AG10803 (cell line): ENCODE results near the gene RGL2.
"Not testable (repeated sequence)": the region's sequence is repeated elsewhere in the genome, so short reads cannot be mapped to it uniquely, and the experiment has no call there.

Source experiments
- DNase-seq: peaks from one replicate; pipeline ENCODE4 v3.0.0; 2010; ENCODE audit warnings: low read depth
- H3K4me3 ChIP-seq: 2 replicates; pipeline ENCODE4 v1.5.1; 2011; ENCODE audit warnings: mild to moderate bottlenecking, low read length, control low read depth
- CTCF ChIP-seq: conservative IDR thresholded peaks from 2 replicates; pipeline ENCODE4 v1.5.1; 2011; ENCODE audit warnings: mild to moderate bottlenecking, low read length, control low read depth, inconsistent platforms

RGL2 gene

DNA sequence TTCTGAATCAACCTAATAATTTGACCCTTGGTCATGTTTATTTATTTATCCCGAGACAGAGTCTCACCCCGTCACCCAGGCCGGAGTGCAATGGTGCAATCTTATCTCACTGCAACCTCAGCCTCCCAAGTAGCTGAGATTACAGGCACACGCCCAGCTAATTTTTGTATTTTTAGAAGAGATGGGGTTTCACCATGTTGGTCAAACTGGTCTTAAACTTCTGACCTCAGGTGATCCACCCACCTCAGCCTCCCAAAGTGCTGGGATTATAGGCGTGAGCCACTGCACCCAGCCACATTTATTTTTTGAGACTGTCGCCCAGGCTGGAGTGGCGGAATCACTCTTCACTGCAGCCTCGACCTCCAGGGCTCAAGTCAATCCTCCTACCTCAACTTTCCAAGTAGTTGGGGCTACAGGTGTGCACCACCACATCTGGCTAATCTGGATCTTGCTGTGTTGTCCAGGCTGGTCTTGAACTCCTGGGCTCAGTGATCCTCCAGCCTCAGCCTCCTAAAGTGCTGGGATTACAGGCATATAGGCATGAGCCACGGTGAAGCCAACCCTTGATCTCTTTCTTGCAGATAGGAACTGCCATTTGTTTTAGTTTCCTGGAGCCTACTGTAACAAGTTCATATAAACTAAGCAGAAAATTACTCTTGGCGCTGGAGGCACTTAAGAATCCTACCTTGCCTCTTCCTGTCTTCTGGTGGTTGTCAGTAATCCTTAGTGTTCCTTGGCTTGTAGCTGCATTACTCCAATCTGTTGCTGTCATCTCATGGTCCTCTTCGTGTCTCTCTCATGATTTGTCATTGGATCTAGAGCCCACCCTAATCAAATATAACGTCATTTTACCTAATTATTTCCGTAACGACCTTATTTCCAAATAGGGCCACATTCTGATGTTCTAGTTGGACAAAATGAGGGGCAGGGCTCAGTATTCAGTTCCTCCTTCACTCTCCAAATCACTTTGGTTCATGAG, 24.5 kb downstream of the RGL2 start:
- no peak for DNase-seq
- no peak for TF ChIP-seq CTCF
- peak overlapping the region; percentile 96 for H3K4me3 ChIP-seq

- no peak for TF ChIP-seq CTCF
- H3K4me3 ChIP-seq = peak overlapping the region; percentile 96
- DNase-seq = no peak
Measured at GRCh38 chr6:33273129-33273923, 25.4 kb downstream of the RGL2 start.

GRCh38 chr6:33272275-33273128, 26.2 kb downstream of the RGL2 start:
- DNase-seq = peak; percentile 8
- H3K4me3 ChIP-seq = peak overlapping the region; percentile 96
- no peak for TF ChIP-seq CTCF

- no peak for TF ChIP-seq CTCF
- peak within 1 kb of the TSS; percentile 96 for H3K4me3 ChIP-seq
- DNase-seq = peak; percentile 99
Measured at GRCh38 chr6:33271468-33272274, 27.1 kb downstream of the RGL2 start, which contains the start of the genes RPS18 and VPS52. RPS18 (plus strand) TSS chr6:33272075; CDS start chr6:33272120, 45 bp downstream. VPS52 (minus strand) TSS chr6:33271876; CDS start chr6:33271675, 201 bp downstream.

- peak; percentile 20 for DNase-seq
- peak overlapping the region; percentile 96 for H3K4me3 ChIP-seq
- no peak; the same call in 1 of the 2 replicates for TF ChIP-seq CTCF
Measured at GRCh38 chr6:33271117-33271467, 27.6 kb downstream of the RGL2 start.

- no peak for TF ChIP-seq CTCF
- DNase-seq = no peak
- H3K4me3 ChIP-seq = no peak overlapping the region
Measured at GRCh38 chr6:33264015-33264414, 34.7 kb downstream of the RGL2 start.

DNA sequence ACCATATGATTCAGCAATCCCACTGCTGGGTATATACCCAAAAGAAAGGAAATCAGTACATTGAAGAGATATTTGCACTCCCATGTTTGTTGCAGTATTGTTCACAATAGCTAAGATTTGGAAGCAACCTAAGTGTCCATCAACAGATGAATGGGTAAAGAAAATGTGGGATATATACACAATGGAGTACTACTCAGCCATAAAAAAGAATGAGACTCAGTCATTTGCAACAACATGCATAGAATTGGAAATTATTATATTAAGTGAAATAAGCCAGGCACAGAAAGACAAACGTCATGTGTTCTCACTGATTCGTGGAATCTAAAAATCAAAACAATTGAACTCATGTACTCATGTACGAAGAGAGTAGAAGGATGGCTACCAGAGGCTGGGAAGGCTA, 36.3 kb downstream of the RGL2 start:
- not testable (repeated sequence) for DNase-seq, H3K4me3 ChIP-seq
